HCT116 (cell line): ENCODE measurements around the gene PLAGL2. TPM values are rescaled to one million over a fixed set of nuclear protein-coding genes. Genes with fewer than 3 reads are reported as not detected.

Experiments
- ATAC-seq: fragments of 200-7000 bp; cut with Tn5 transposase; 2 replicates; pipeline ENCODE4 v1.9.1; 2020; ENCODE audit warnings: mild to moderate bottlenecking, moderate library complexity
- BruUV-seq: library from RNA; stranded (reverse); fragments of 400-500 nt; replicated peaks from 2 replicates; lab custom pipeline; 2021; lab: Mats Ljungman, UMichigan
- CTCF ChIA-PET: fragments of 300-600 bp; sonication (Branson Sonifier 250); formaldehyde crosslinking; loops from one replicate; lab custom pipeline; 2021; ENCODE audit warnings: antibody characterized with exemption; lab: Charles Lee
- POLR2A ChIA-PET: fragments of 300-600, 350-600 bp; sonication (Branson Sonifier 250); formaldehyde crosslinking; loops from one replicate; lab custom pipeline; 2021; ENCODE audit warnings: antibody characterized with exemption; lab: Charles Lee
- RAD21 ChIA-PET, 2 experiments: fragments of 300-600 bp; sonication (Branson Sonifier 250); formaldehyde crosslinking; loops; one replicate each; lab custom pipeline; 2023; ENCODE audit warnings: low total read pairs in 2 of 2; ENCODE audit not compliant: uncharacterized antibody in 2 of 2, unreplicated experiment in 2 of 2, low non-redundant PET in 1 of 2; lab: Charles Lee
- DNase-seq: peaks from one replicate; pipeline ENCODE4 v3.0.0-alpha.2; 2010; ENCODE audit warnings: low read depth, low spot score
- H2AFZ ChIP-seq: fragments of 200-600 bp; shearing (Covaris generic), sonication (generic); 2 replicates; pipeline ENCODE4 v1.6.1; 2017; ENCODE audit warnings: low read depth, mixed run types, mixed read lengths, antibody characterized with exemption, low read length; ENCODE audit not compliant: poor library complexity, severe bottlenecking
- H3K27ac ChIP-seq: 2 replicates; pipeline ENCODE4 v1.5.1; 2012; ENCODE audit warnings: low read depth, low read length
- H3K27me3 ChIP-seq: fragments of 200-600 bp; sonication (generic); 2 replicates; pipeline ENCODE4 v1.6.1; 2016; ENCODE audit warnings: mixed run types, low read length, mixed read lengths; ENCODE audit not compliant: insufficient read depth
- H3K36me3 ChIP-seq, 2 experiments: fragments of 200-500 bp in 1 of 2; fragments of 200-600 bp in 1 of 2; sonication (Bioruptor generic) in 1 of 2; sonication (generic) in 1 of 2; 2 replicates each; pipeline versions ENCODE4 v1.5.1 to v1.6.1; 2014 to 2016; ENCODE audit warnings: low read length in 2 of 2, inconsistent platforms in 1 of 2, mixed read lengths in 1 of 2, mixed run types in 1 of 2; ENCODE audit not compliant: insufficient read depth in 2 of 2, control insufficient read depth in 1 of 2
- H3K4me1 ChIP-seq, 2 experiments: fragments of 200-600 bp in 1 of 2; sonication (generic) in 1 of 2; 2 replicates each; pipeline versions ENCODE4 v1.5.1 to v1.6.1; 2012 to 2017; ENCODE audit warnings: low read length in 2 of 2, inconsistent platforms in 1 of 2, mild to moderate bottlenecking in 1 of 2, mixed read lengths in 1 of 2, mixed run types in 1 of 2, moderate library complexity in 1 of 2; ENCODE audit not compliant: insufficient read depth in 2 of 2, control insufficient read depth in 1 of 2
- H3K4me2 ChIP-seq: fragments of 200-600 bp; sonication (generic); 2 replicates; pipeline ENCODE4 v1.6.1; 2017; ENCODE audit warnings: mixed run types, low read length, mixed read lengths
- H3K4me3 ChIP-seq, 2 experiments: fragments of 200-600 bp in 1 of 2; sonication (generic) in 1 of 2; replicated peaks in 1 of 2; 2 replicates each; pipeline ENCODE4 v1.5.1; 2011 to 2016; ENCODE audit warnings: low read length in 2 of 2, control low read depth in 1 of 2, low read depth in 1 of 2, mild to moderate bottlenecking in 1 of 2, mixed read lengths in 1 of 2, mixed run types in 1 of 2
- H3K79me2 ChIP-seq: fragments of 200-600 bp; sonication (generic); 2 replicates; pipeline ENCODE4 v1.6.1; 2017; ENCODE audit warnings: mild to moderate bottlenecking, mixed run types, low read length, moderate library complexity, mixed read lengths; ENCODE audit not compliant: insufficient read depth
- H3K9ac ChIP-seq: fragments of 200-600 bp; sonication (generic); 2 replicates; pipeline ENCODE4 v1.6.1; 2016; ENCODE audit warnings: low read length, mixed read lengths
- H3K9me2 ChIP-seq: fragments of 200-600 bp; sonication (generic), shearing (Covaris generic); 2 replicates; pipeline ENCODE4 v1.6.1; 2017; ENCODE audit warnings: mixed run types, mild to moderate bottlenecking, moderate library complexity; ENCODE audit not compliant: insufficient read depth
- H3K9me3 ChIP-seq, 2 experiments: fragments of 200-500 bp in 1 of 2; fragments of 200-600 bp in 1 of 2; sonication (Bioruptor generic) in 1 of 2; sonication (generic) in 1 of 2; 2 replicates each; pipeline ENCODE4 v1.6.1; 2014 to 2017; ENCODE audit warnings: low read length in 2 of 2, mixed read lengths in 2 of 2, inconsistent platforms in 1 of 2, low read depth in 1 of 2, mild to moderate bottlenecking in 1 of 2, mixed run types in 1 of 2, moderate library complexity in 1 of 2; ENCODE audit not compliant: control insufficient read depth in 1 of 2, insufficient read depth in 1 of 2
- H4K20me1 ChIP-seq: fragments of 200-600 bp; sonication (generic), shearing (Covaris generic); 2 replicates; pipeline ENCODE4 v1.6.1; 2017; ENCODE audit warnings: mixed run types, mild to moderate bottlenecking, moderate library complexity; ENCODE audit not compliant: insufficient read depth
- CBX3 ChIP-seq: IDR thresholded peaks from 2 replicates; pipeline ENCODE4 v1.6.1; 2012; ENCODE audit warnings: low read depth
- CEBPB ChIP-seq: IDR thresholded peaks from 2 replicates; pipeline ENCODE4 v1.6.1; 2012; ENCODE audit warnings: low read depth
- EGR1 ChIP-seq: IDR thresholded peaks from 2 replicates; pipeline ENCODE4 v1.6.1; 2012; ENCODE audit warnings: low read depth
- EZH2 ChIP-seq: fragments of 200-600 bp; sonication (generic); IDR thresholded peaks from 2 replicates; pipeline ENCODE4 v1.6.1; 2017; ENCODE audit warnings: antibody characterized with exemption, mixed run types
- EZH2phosphoT487 ChIP-seq: fragments of 200-600 bp; IDR thresholded peaks from 2 replicates; pipeline ENCODE4 v1.6.1; 2018; ENCODE audit warnings: antibody characterized with exemption, borderline replicate concordance
- POLR2AphosphoS5 ChIP-seq: IDR thresholded peaks from 2 replicates; pipeline ENCODE4 v1.6.1; 2011; ENCODE audit warnings: mild to moderate bottlenecking, low read depth, low read length, moderate library complexity
- RAD21 ChIP-seq: IDR thresholded peaks from 2 replicates; pipeline ENCODE4 v1.6.1; 2012; ENCODE audit warnings: low read depth, mild to moderate bottlenecking
- SIN3A ChIP-seq: IDR thresholded peaks from 2 replicates; pipeline ENCODE4 v1.6.1; 2012; ENCODE audit warnings: low read depth
- SP1 ChIP-seq: IDR thresholded peaks from 2 replicates; pipeline ENCODE4 v1.6.1; 2012; ENCODE audit warnings: low read depth
- YY1 ChIP-seq: IDR thresholded peaks from 2 replicates; pipeline ENCODE4 v1.6.1; 2011; ENCODE audit warnings: low read length, low read depth, moderate library complexity, mild to moderate bottlenecking; ENCODE audit not compliant: insufficient replicate concordance; ENCODE audit errors: extremely low read depth
- ZFX ChIP-seq: fragments of 450-650 bp; IDR thresholded peaks from 2 replicates; pipeline ENCODE4 v1.6.1; 2017
- ZNF274 ChIP-seq: fragments of 200-500 bp; sonication (Bioruptor generic); IDR thresholded peaks from 2 replicates; pipeline ENCODE4 v1.6.1; 2014; ENCODE audit warnings: mild to moderate bottlenecking, low read depth, low read length, inconsistent platforms
- intact Hi-C: fragments of 100-400 bp; cut with micrococcal nuclease; formaldehyde crosslinking; loops from 2 replicates; pipeline ENCODE4 v1.10.0; 2022
- total RNA-seq: library from RNA; stranded (reverse); gene quantifications from one replicate; pipeline ENCODE4 v1.2.1, GENCODE V29; 2021; ENCODE audit not compliant: unreplicated experiment
- TF ChIP-seq, protein P1 (sequence below): IDR thresholded peaks from 2 replicates; pipeline ENCODE4 v1.6.1; 2012
- TF ChIP-seq, protein P2 (sequence below): IDR thresholded peaks from 2 replicates; pipeline ENCODE4 v1.6.1; 2012; ENCODE audit warnings: low read depth
- TF ChIP-seq, protein P3 (sequence below), 3 experiments: fragments of 200-600 bp in 1 of 3; sonication (generic) in 1 of 3; IDR thresholded peaks in 2 of 3; conservative IDR thresholded peaks in 1 of 3; 2 replicates each; pipeline ENCODE4 v1.5.1; 2012 to 2017; ENCODE audit warnings: low read depth in 2 of 3, low read length in 2 of 3, antibody characterized with exemption in 1 of 3, borderline replicate concordance in 1 of 3, control low read depth in 1 of 3, mild to moderate bottlenecking in 1 of 3, mixed read lengths in 1 of 3, mixed run types in 1 of 3, moderate library complexity in 1 of 3; ENCODE audit not compliant: insufficient read depth in 1 of 3
- TF ChIP-seq, protein P4 (sequence below): IDR thresholded peaks from 2 replicates; pipeline ENCODE4 v1.6.1; 2011; ENCODE audit warnings: mild to moderate bottlenecking, low read length, moderate library complexity; ENCODE audit not compliant: insufficient replicate concordance; ENCODE audit errors: extremely low read depth

Gene PLAGL2
- total RNA-seq, 1 experiment from 2014 or later, result 18.3 TPM

DNA sequence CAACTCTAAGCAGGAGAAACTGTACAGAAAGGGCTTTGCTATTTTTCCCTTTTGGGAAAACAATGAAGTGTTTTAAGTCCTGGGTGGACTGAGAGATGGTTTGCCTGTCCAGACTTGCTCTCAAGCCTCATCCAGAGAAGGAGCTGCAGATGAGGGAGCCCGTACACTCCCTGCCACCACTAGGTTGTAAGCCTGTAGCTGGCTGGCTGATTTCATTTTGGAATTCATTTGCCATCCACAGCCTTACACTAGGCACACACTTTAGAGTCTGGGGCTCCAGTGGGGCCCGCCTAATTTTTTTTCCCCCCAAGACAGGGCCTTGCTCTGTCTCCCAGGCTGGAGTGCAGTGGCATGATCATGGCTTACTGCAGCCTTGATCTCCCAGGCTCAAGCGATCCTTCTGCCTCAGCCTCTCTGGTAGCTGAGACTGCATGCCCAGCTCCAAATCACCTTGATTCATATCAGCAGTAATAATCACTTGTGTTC lies 28.5 kb upstream of the PLAGL2 start (continued):
- TF ChIP-seq EZH2phosphoT487 (no peak), SIN3A (no peak)
- TF ChIP-seq, all 23 proteins: peak for 0

DNA sequence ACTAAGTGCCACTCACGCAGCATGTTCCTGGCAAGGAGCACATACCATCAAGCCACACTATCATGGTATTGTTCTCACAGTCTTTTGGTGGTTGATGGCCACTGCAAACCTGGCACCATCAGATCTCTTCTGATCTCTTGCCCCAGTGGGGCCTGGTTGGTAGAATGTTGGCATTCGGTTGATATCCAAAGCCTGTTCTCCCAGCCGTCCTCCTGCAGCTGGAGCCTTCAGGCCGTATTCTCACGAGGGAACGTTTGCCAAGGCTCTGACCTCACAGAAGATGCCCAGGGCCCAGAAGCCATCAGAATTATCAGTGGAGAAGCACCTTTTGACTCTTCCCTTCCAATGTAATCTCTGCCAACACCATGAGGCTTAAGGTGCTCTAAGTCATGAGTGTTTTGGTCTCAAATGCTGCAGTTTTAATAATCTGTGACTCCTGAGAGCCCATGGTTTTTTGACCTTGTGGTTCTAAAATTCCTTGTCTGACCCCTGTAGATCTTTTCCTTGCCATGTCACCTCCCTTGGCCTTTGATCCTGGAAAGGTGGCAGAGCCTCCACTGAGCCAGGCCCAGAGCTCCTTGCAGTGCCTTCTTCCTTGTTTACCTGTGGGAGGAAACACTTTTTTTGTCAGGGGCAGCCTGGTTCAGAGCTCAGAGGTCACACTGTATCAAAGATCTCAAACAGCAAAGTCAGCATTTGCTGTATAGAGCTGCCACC lies 27.9 kb upstream of the PLAGL2 start:
- H3K79me2 ChIP-seq, result no peaks in the 10 kb centered on the region
- ATAC-seq, result no peak
- RAD21 ChIA-PET, result no interaction called here
- H3K27ac ChIP-seq, result no peak overlapping the region
- H3K4me2 ChIP-seq, result no peak overlapping the region
- no peaks in the 10 kb centered on the region for H4K20me1 ChIP-seq
- DNase-seq, result no peak
- no TSS peak for BruUV-seq
- H2AFZ ChIP-seq, result no peak overlapping the region
- H3K9ac ChIP-seq, result no peak overlapping the region
- peaks cover 5 to 6% of the 10 kb centered on the region in 2 experiments; a peak in 2 of 4 replicates for H3K4me1 ChIP-seq
- H3K9me2 ChIP-seq, result no peaks in the 10 kb centered on the region
- CTCF ChIA-PET, result no interaction called here
- no peaks in the 10 kb centered on the region for H3K9me3 ChIP-seq
- H3K4me3 ChIP-seq, result no peak overlapping the region
- H3K27me3 ChIP-seq, result no peaks in the 10 kb centered on the region
- intact Hi-C loops, result no loop called here
- peaks cover 17 to 29% of the 10 kb centered on the region in 2 experiments for H3K36me3 ChIP-seq
- POLR2A ChIA-PET, result no interaction called here
- TF ChIP-seq SP1 (no peak), ZFX (no peak), POLR2AphosphoS5 (no peak), RAD21 (no peak), SIN3A (no peak), EZH2 (no peak), EZH2phosphoT487 (no peak), CBX3 (no peak), YY1 (no peak), ZNF274 (no peak), CEBPB (no peak), EGR1 (no peak)
- TF ChIP-seq, protein P1, sequence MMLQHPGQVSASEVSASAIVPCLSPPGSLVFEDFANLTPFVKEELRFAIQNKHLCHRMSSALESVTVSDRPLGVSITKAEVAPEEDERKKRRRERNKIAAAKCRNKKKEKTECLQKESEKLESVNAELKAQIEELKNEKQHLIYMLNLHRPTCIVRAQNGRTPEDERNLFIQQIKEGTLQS, result no peak
- TF ChIP-seq, protein P2, sequence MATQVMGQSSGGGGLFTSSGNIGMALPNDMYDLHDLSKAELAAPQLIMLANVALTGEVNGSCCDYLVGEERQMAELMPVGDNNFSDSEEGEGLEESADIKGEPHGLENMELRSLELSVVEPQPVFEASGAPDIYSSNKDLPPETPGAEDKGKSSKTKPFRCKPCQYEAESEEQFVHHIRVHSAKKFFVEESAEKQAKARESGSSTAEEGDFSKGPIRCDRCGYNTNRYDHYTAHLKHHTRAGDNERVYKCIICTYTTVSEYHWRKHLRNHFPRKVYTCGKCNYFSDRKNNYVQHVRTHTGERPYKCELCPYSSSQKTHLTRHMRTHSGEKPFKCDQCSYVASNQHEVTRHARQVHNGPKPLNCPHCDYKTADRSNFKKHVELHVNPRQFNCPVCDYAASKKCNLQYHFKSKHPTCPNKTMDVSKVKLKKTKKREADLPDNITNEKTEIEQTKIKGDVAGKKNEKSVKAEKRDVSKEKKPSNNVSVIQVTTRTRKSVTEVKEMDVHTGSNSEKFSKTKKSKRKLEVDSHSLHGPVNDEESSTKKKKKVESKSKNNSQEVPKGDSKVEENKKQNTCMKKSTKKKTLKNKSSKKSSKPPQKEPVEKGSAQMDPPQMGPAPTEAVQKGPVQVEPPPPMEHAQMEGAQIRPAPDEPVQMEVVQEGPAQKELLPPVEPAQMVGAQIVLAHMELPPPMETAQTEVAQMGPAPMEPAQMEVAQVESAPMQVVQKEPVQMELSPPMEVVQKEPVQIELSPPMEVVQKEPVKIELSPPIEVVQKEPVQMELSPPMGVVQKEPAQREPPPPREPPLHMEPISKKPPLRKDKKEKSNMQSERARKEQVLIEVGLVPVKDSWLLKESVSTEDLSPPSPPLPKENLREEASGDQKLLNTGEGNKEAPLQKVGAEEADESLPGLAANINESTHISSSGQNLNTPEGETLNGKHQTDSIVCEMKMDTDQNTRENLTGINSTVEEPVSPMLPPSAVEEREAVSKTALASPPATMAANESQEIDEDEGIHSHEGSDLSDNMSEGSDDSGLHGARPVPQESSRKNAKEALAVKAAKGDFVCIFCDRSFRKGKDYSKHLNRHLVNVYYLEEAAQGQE, result no peak
- TF ChIP-seq, protein P3, sequence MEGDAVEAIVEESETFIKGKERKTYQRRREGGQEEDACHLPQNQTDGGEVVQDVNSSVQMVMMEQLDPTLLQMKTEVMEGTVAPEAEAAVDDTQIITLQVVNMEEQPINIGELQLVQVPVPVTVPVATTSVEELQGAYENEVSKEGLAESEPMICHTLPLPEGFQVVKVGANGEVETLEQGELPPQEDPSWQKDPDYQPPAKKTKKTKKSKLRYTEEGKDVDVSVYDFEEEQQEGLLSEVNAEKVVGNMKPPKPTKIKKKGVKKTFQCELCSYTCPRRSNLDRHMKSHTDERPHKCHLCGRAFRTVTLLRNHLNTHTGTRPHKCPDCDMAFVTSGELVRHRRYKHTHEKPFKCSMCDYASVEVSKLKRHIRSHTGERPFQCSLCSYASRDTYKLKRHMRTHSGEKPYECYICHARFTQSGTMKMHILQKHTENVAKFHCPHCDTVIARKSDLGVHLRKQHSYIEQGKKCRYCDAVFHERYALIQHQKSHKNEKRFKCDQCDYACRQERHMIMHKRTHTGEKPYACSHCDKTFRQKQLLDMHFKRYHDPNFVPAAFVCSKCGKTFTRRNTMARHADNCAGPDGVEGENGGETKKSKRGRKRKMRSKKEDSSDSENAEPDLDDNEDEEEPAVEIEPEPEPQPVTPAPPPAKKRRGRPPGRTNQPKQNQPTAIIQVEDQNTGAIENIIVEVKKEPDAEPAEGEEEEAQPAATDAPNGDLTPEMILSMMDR (IDR thresholded peaks at IDR 0.05 in 2 of 3, conservative IDR thresholded peaks at IDR 0.05 in 1 of 3; ENCODE audit: borderline replicate concordance in 1 of 3, insufficient read depth in 1 of 3, low read depth in 2 of 3, low read length in 2 of 3), result no peak
- TF ChIP-seq, protein P4, sequence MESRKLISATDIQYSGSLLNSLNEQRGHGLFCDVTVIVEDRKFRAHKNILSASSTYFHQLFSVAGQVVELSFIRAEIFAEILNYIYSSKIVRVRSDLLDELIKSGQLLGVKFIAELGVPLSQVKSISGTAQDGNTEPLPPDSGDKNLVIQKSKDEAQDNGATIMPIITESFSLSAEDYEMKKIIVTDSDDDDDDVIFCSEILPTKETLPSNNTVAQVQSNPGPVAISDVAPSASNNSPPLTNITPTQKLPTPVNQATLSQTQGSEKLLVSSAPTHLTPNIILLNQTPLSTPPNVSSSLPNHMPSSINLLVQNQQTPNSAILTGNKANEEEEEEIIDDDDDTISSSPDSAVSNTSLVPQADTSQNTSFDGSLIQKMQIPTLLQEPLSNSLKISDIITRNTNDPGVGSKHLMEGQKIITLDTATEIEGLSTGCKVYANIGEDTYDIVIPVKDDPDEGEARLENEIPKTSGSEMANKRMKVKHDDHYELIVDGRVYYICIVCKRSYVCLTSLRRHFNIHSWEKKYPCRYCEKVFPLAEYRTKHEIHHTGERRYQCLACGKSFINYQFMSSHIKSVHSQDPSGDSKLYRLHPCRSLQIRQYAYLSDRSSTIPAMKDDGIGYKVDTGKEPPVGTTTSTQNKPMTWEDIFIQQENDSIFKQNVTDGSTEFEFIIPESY, result no peak
